Thymus (tissue), 11 donors: ENCODE data around the gene CYP26B1. TPM values are rescaled to one million over a fixed set of nuclear protein-coding genes. Genes with fewer than 3 reads are reported as not detected.

ENCODE experiments used
- DNase-seq, 9 donors: peaks; one replicate each; pipeline ENCODE4 v3.0.0-alpha.2; 2013; ENCODE audit warnings: low spot score in 9 of 9, low read depth in 6 of 9, missing footprints in 1 of 9
- H3K27ac ChIP-seq, 2 donors: one replicate each; pipeline ENCODE4 v1.5.1; 2013; ENCODE audit warnings: control low read depth in 1 of 2, low read depth in 1 of 2, low read length in 1 of 2, mild to moderate bottlenecking in 1 of 2, moderate library complexity in 1 of 2
- H3K27me3 ChIP-seq, 2 donors: one replicate each; pipeline ENCODE4 v1.5.1; 2013; ENCODE audit warnings: low read length in 1 of 2; ENCODE audit not compliant: control insufficient read depth in 2 of 2, insufficient read depth in 1 of 2
- H3K36me3 ChIP-seq, 2 donors: one replicate each; pipeline ENCODE4 v1.5.1; 2013; ENCODE audit warnings: low read length in 1 of 2, mild to moderate bottlenecking in 1 of 2, moderate library complexity in 1 of 2; ENCODE audit not compliant: control insufficient read depth in 2 of 2, insufficient read depth in 2 of 2
- H3K4me1 ChIP-seq, 2 donors: one replicate each; pipeline ENCODE4 v1.5.1; 2013; ENCODE audit warnings: low read length in 2 of 2; ENCODE audit not compliant: control insufficient read depth in 2 of 2, insufficient read depth in 2 of 2
- H3K4me3 ChIP-seq, 2 donors: one replicate each; pipeline ENCODE4 v1.5.1; 2013; ENCODE audit warnings: low read length in 2 of 2, control low read depth in 1 of 2, mild to moderate bottlenecking in 1 of 2
- H3K9me3 ChIP-seq, 2 donors: one replicate each; pipeline ENCODE4 v1.5.1; 2013; ENCODE audit warnings: low read length in 1 of 2, mild to moderate bottlenecking in 1 of 2; ENCODE audit not compliant: control insufficient read depth in 2 of 2, insufficient read depth in 1 of 2
- WGBS: extraction: QIAGEN DNeasy Blood & Tissue Kit; methylation state at CpG from one replicate; pipeline ENCODE4 v1.1.7; 2013; 5-methylcytosine and 5-hydroxymethylcytosine counted together
- polyA plus RNA-seq: library from polyadenylated mRNA; stranded (reverse); fragments of 200-250 nt; gene quantifications from one replicate; pipeline ENCODE4 v1.2.3, GENCODE V29; 2013
- total RNA-seq: library from RNA; stranded (reverse); fragments of 120-200 nt; gene quantifications from one replicate; pipeline ENCODE4 v1.2.4, GENCODE V29; 2013
- donor health status: healthy.

CYP26B1 gene
- total and polyA plus RNA-seq, 2 donors: 5.6 to 10.3 TPM

GRCh38 chr2:72080286-72081145, 67.1 kb downstream of the CYP26B1 start:
- WGBS: 94% methylated on average over 3 of the region's 3 CpGs
- no peaks in the 10 kb centered on the region for H3K27me3 ChIP-seq
- peaks cover 2 to 22% of the 10 kb centered on the region in 2 donors for H3K9me3 ChIP-seq
- no peak for DNase-seq
- no peaks in the 10 kb centered on the region for H3K36me3 ChIP-seq
- H3K4me1 ChIP-seq: no peaks in the 10 kb centered on the region
- no peak overlapping the region for H3K4me3 ChIP-seq
- H3K27ac ChIP-seq: no peak overlapping the region
